Measurements from ENCODE around the gene PREX1. TPM values are rescaled to one million over a fixed set of nuclear protein-coding genes. Genes with fewer than 3 reads are reported as not detected.
A peak's percentile ranks its signal among the peaks of the same experiment; 100 is the strongest.
"Not testable (repeated sequence)": the region's sequence is repeated elsewhere in the genome, so short reads cannot be mapped to it uniquely, and the experiment has no call there.

PREX1 gene
- polyA plus RNA-seq, 1 of the 3 experiments (the other 2 are of a cell fraction): 5.3 TPM

GRCh38 chr20:48777005-48777404, 50.8 kb downstream of the PREX1 start:
- WGBS (ENCODE audit: low lambda C conversion rate): 87% methylated on average over 8 of the region's 8 CpGs
- H3F3A ChIP-seq (replicated peaks; ENCODE audit: insufficient read depth): no peaks in the 10 kb centered on the region
- TF ChIP-seq CHD2 (IDR thresholded peaks at IDR 0.05; ENCODE audit: low read length, partially characterized antibody) (no peak), TAF1 (IDR thresholded peaks at IDR 0.05; ENCODE audit: borderline replicate concordance, low read depth, low read length) (no peak), USF2 (IDR thresholded peaks at IDR 0.05; ENCODE audit: borderline replicate concordance, low read depth, low read length) (no peak), TEAD4 (IDR thresholded peaks at IDR 0.05; ENCODE audit: borderline replicate concordance, insufficient read depth) (no peak), IRF3 (IDR thresholded peaks at IDR 0.05; ENCODE audit: low read depth, low read length) (no peak), ZBTB33 (IDR thresholded peaks at IDR 0.05; ENCODE audit: borderline replicate concordance, low read depth) (no peak), POLR2AphosphoS5 (IDR thresholded peaks at IDR 0.05; ENCODE audit: low read depth, low read length) (no peak), GATA2 (CRISPR knock-in tag; IDR thresholded peaks at IDR 0.05) (no peak), MXI1 (IDR thresholded peaks at IDR 0.05; ENCODE audit: low read depth, low read length) (no peak), YY1 (IDR thresholded peaks at IDR 0.05; ENCODE audit: low read depth) (no peak), FOXM1 (IDR thresholded peaks at IDR 0.05; ENCODE audit: low read depth) (no peak), SIN3A (IDR thresholded peaks at IDR 0.05; ENCODE audit: borderline replicate concordance, low read depth, low read length) (no peak), RFX5 (IDR thresholded peaks at IDR 0.05; ENCODE audit: low read length) (no peak)
- no peaks in the 10 kb centered on the region for H3K36me3 ChIP-seq (replicated peaks in 1 of 2; ENCODE audit: control insufficient read depth in 1 of 2, insufficient read depth in 2 of 2, low read length in 1 of 2)
- no peaks in the 10 kb centered on the region for H4K20me1 ChIP-seq (ENCODE audit: insufficient read depth)
- H3K9ac ChIP-seq: no peak overlapping the region
- no peak overlapping the region for H3K4me3 ChIP-seq (ENCODE audit: low read depth in 2 of 2, low read length in 1 of 2)
- ChIA-PET CTCF (interaction anchor here (1.5 kb wide), 1 partner anchor 120 kb away, joined by 7 read pairs; no protein-coding TSS in a partner anchor), POLR2A (no interaction called here)
- H3K79me2 ChIP-seq (ENCODE audit: insufficient read depth): no peaks in the 10 kb centered on the region
- H2AFZ ChIP-seq (ENCODE audit: low read depth): no peak overlapping the region
- no peaks in the 10 kb centered on the region for H3K9me2 ChIP-seq
- no peaks in the 10 kb centered on the region for H3K9me3 ChIP-seq
- no peaks in the 10 kb centered on the region for H3K27me3 ChIP-seq (ENCODE audit: insufficient read depth)
- H3K27ac ChIP-seq (ENCODE audit: low read depth in 2 of 2, low read length in 1 of 2): peak overlapping the region in 1 of 2 experiments; percentile 31; a peak in 1 of 4 replicates
- no peak overlapping the region for H3K4me2 ChIP-seq
- peaks cover 6 to 12% of the 10 kb centered on the region in 2 experiments; a peak in 2 of 4 replicates for H3K4me1 ChIP-seq (ENCODE audit: control insufficient read depth in 1 of 2, insufficient read depth in 2 of 2, low read depth in 1 of 2, low read length in 1 of 2)
- DNase-seq: no peak

GRCh38 chr20:48776306-48776705, 51.5 kb downstream of the PREX1 start:
- Histone ChIP-seq H3K9me3 (no peaks in the 10 kb centered on the region), H3K4me3 (ENCODE audit: low read depth in 2 of 2, low read length in 1 of 2) (no peak overlapping the region), H3K27me3 (ENCODE audit: insufficient read depth) (no peaks in the 10 kb centered on the region), H3K27ac (ENCODE audit: low read depth in 2 of 2, low read length in 1 of 2) (peak overlapping the region in 1 of 2 experiments; percentile 31; a peak in 1 of 4 replicates), H3K4me2 (no peak overlapping the region), H2AFZ (ENCODE audit: low read depth) (no peak overlapping the region), H3K9ac (no peak overlapping the region), H3K79me2 (ENCODE audit: insufficient read depth) (no peaks in the 10 kb centered on the region), H3F3A (replicated peaks; ENCODE audit: insufficient read depth) (no peaks in the 10 kb centered on the region), H4K20me1 (ENCODE audit: insufficient read depth) (no peaks in the 10 kb centered on the region), H3K4me1 (ENCODE audit: control insufficient read depth in 1 of 2, insufficient read depth in 2 of 2, low read depth in 1 of 2, low read length in 1 of 2) (peaks cover 6% of the 10 kb centered on the region in 2 experiments; a peak in 2 of 4 replicates), H3K36me3 (replicated peaks in 1 of 2; ENCODE audit: control insufficient read depth in 1 of 2, insufficient read depth in 2 of 2, low read length in 1 of 2) (no peaks in the 10 kb centered on the region), H3K9me2 (no peaks in the 10 kb centered on the region)
- no peak for TF ChIP-seq FOXM1 (IDR thresholded peaks at IDR 0.05; ENCODE audit: low read depth)
- no peak for TF ChIP-seq RXRA (IDR thresholded peaks at IDR 0.05; ENCODE audit: borderline replicate concordance, low read depth)
- no peak for TF ChIP-seq RCOR1 (IDR thresholded peaks at IDR 0.05; ENCODE audit: low read length)
- TF ChIP-seq MAX (IDR thresholded peaks at IDR 0.05; ENCODE audit: low read depth): no peak
- TF ChIP-seq TCF12 (IDR thresholded peaks at IDR 0.05): peak; percentile 87
- DNase-seq: peak; percentile 67
- CTCF ChIA-PET: interaction anchor here (1.0 to 1.5 kb wide), 2 partner anchors 26 to 119 kb away, joined by 3 to 7 read pairs; no protein-coding TSS in a partner anchor
- 28% methylated on average over 5 of the region's 7 CpGs for WGBS (ENCODE audit: low lambda C conversion rate)
- POLR2A ChIA-PET: no interaction called here

- H3K79me2 ChIP-seq (ENCODE audit: insufficient read depth); H4K20me1 ChIP-seq (ENCODE audit: insufficient read depth); DNase-seq; H3F3A ChIP-seq (replicated peaks; ENCODE audit: insufficient read depth); H3K27ac ChIP-seq (ENCODE audit: low read depth in 2 of 2, low read length in 1 of 2); H3K9me3 ChIP-seq; H3K4me2 ChIP-seq; POLR2A ChIA-PET; H3K27me3 ChIP-seq (ENCODE audit: insufficient read depth); H3K9ac ChIP-seq; H3K4me1 ChIP-seq (ENCODE audit: control insufficient read depth in 1 of 2, insufficient read depth in 2 of 2, low read depth in 1 of 2, low read length in 1 of 2); H3K4me3 ChIP-seq (ENCODE audit: low read depth in 2 of 2, low read length in 1 of 2); H3K9me2 ChIP-seq; H3K36me3 ChIP-seq (replicated peaks in 1 of 2; ENCODE audit: control insufficient read depth in 1 of 2, insufficient read depth in 2 of 2, low read length in 1 of 2); H2AFZ ChIP-seq (ENCODE audit: low read depth): not testable (repeated sequence)
- 88% methylated on average over 7 of the region's 7 CpGs for WGBS (ENCODE audit: low lambda C conversion rate)
- CTCF ChIA-PET: interaction anchor here (1.0 kb wide), 1 partner anchor 26 kb away, joined by 3 read pairs; no protein-coding TSS in a partner anchor
Measured at GRCh38 chr20:48775545-48775944, 52.3 kb downstream of the PREX1 start.
